ENCODE data around the gene YIPF1.
A peak's percentile ranks its signal among the peaks of the same experiment; 100 is the strongest.
"Not testable (repeated sequence)": the region's sequence is repeated elsewhere in the genome, so short reads cannot be mapped to it uniquely, and the experiment has no call there.

Gene YIPF1

DNA sequence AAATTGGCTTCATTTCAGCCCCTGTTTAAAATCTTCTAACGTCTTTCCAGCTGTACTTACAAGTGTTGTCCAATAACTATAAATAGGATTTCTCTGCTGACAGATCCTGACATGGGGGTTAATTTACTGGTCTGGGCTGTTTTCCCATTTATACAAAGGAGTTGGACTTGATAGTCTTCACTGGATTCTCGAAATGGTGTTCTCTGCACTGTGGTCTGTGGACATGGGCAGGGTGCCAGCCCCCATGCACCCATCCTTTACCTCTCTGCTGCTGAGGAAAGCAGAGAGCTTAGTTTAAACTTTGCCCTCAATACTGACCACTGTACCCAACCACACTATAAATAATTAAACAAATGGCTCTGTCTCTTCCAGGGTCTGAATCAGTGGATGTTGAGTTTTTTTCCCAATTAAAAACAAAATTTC is 9.6 kb upstream of the YIPF1 start:
- peak in 4 of 42 donors; percentile 18 to 47 (median 24) for DNase-seq
- intact Hi-C loops (cut with DNase I): no loop called here

DNA sequence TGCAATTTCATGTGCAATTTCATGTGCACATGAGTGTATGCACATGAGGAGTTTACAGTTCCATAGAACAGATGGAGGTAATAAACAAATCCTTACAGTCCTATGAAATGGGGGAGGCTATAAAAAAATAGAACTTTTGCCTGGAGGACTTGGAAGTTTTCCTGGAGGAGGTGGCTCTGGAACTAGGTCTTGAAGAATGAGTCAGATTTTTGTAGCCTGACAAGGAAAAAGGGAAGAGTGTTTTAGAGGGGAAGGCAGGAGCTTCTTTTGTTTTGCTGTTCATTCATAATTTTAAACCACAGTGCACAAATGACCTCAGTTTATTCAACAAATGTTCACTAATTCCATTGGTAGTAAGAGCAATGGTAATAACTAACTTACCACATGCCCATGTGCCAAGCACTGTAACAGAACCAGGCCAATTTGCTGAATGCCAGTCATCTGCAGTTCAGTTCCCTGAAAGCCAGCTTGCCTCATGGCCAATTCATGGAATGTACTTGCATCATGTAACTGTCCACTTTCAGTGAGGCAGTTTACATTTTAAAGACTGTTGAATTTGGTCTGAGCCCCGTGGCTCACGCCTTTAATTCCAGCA is 7.1 kb upstream of the YIPF1 start:
- intact Hi-C loops (cut with DNase I): no loop called here
- peak in 4 of 42 donors; percentile 11 to 40 (median 23) for DNase-seq

GRCh38 chr1:53895421-53895820 is 5.8 kb upstream of the YIPF1 start:
- DNase-seq: peak in 2 of 42 donors; percentile 31 to 49
- intact Hi-C loops (cut with DNase I): no loop called here

GRCh38 chr1:53894644-53895043 is 5.0 kb upstream of the YIPF1 start:
- DNase-seq: no peak
- intact Hi-C loops (cut with DNase I): loop anchor here (5.0 kb wide), 1 partner anchor 53 kb away; the partner anchor contains the start of genes IFT25 and LRRC42

GRCh38 chr1:53893999-53894636 is 4.5 kb upstream of the YIPF1 start, which contains the start of gene DIO1:
TSS of gene DIO1 (plus strand) at chr1:53894187. CDS start at chr1:53894211, 24 bp downstream.
- intact Hi-C loops (cut with DNase I): loop anchor here (5.0 kb wide), 1 partner anchor 53 kb away; the partner anchor contains the start of genes IFT25 and LRRC42

GRCh38 chr1:53892911-53893310 is 3.3 kb upstream of the YIPF1 start:
- intact Hi-C loops (cut with DNase I): loop anchor here (5.0 kb wide), 1 partner anchor 54 kb away; the partner anchor contains the start of genes IFT25 and LRRC42
- peak in 32 of 42 donors; percentile 17 to 74 (median 43) for DNase-seq

More at GRCh38 chr1:53893999-53894636, 4.5 kb upstream of the YIPF1 start, which contains the start of gene DIO1:
- DNase-seq: peak in 1 of 42 donors; percentile 32

DNA sequence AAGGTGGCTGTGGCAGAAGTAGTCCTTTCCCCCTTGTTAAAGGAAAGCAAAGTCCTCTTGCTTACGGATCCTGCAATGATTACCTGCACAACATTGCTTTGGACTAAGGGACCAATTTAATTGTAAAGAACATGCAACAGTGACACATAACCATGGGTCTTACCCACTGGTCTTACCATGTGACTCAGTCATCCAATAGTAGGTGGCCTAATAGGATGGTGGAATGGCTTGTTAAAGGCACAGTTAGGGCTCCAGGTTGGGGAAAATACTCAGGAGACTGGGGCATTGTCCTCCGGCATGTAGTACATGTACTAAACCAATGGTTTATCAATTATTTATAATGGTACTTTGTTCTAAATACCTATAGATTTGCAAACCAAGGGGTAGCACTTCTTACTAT is 2.1 kb upstream of the YIPF1 start:
- DNase-seq: no peak
- intact Hi-C loops (cut with DNase I): loop anchor here (5.0 kb wide), 1 partner anchor 56 kb away; the partner anchor contains the start of genes IFT25 and LRRC42

DNA sequence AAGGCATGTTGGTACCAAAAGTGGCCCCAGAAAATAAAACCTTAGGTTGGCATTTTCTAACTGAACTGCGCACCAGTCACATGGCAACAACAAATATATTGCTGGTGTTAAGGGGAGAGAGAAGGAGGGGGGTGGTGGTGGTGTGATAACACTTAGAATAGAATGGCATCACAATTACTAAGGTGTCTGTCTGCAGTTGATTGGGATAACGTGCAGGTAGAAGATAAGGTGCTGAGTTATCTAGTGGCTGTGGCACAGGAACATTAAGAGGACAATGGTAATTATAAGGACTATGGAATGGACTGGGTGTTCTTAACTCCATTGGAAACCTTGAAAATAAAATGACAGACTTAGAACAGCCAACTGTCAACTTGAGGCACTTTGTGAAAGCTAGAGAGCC is 1.4 kb upstream of the YIPF1 start:
- intact Hi-C loops (cut with DNase I): loop anchor here (5.0 kb wide), 1 partner anchor 56 kb away; the partner anchor contains the start of genes IFT25 and LRRC42
- no peak for DNase-seq

DNA sequence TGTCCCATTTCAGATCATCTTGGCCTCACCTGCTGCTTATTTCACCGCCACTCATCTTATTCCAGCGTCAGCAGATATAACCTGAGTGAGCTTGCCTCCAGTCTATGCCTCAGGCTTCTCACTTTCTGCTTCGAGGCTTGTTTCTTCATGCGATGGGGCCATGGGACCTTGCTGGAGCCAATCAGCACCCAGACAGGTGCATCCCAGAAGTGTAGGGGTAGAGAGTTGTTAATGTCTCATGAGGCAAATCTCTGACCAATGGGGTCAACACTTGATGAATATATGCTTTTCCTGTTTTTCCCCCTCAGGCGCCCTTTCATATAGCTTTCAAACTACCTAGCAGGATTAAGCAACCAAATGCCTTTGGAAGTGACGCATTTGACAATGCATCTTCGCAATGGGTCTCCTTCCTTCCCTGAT is 935 bp upstream of the YIPF1 start:
- intact Hi-C loops (cut with DNase I): loop anchor here (5.0 kb wide), 1 partner anchor 57 kb away; the partner anchor contains the start of genes IFT25 and LRRC42

DNA sequence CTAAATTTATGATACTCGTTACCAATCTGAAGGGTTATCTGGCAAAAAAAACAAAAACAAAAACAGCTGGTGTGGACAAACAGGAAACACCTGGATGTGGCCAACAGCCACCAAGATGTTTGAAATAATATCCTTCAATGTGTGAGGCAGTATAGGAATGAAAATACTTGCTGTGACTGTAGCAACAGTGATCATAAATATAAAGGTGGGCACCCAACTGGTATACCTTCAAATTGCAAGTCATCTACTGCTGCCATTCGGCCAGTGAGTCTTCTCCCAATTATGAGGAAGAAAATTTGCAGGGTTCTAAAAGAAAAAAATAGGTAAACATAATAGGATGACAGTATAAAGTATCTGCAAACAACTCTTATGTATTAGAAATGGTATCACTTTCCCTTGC is 916 bp downstream of the YIPF1 start:
- intact Hi-C loops (cut with DNase I): no loop called here
- DNase-seq: no peak

More for the DNA sequence above, 935 bp upstream of the YIPF1 start:
- peak in 3 of 42 donors; percentile 17 to 46 (median 44) for DNase-seq

GRCh38 chr1:53883600-53883999 is 6.0 kb downstream of the YIPF1 start:
- intact Hi-C loops (cut with DNase I): not testable (repeated sequence)

DNA sequence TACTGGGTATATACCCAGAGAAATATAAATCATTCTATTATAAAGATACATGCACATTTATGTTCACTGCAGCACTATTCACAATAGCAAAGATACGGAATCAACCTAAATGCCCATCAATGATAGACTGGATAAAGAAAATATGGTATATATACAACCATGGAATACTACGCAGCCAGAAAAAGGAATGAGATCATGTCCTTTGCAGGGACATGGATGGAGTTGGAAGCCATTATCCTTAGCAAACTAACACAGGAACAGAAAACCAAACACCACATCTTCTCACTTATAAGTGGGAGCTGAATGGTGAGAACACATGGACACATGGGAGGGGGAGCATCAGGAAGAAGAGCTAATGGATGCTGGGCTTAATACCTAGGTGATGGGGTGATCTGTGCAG is 7.7 kb downstream of the YIPF1 start:
- DNase-seq; intact Hi-C loops (cut with DNase I): not testable (repeated sequence)

More at GRCh38 chr1:53883600-53883999, 6.0 kb downstream of the YIPF1 start:
- not testable (repeated sequence) for DNase-seq

DNA sequence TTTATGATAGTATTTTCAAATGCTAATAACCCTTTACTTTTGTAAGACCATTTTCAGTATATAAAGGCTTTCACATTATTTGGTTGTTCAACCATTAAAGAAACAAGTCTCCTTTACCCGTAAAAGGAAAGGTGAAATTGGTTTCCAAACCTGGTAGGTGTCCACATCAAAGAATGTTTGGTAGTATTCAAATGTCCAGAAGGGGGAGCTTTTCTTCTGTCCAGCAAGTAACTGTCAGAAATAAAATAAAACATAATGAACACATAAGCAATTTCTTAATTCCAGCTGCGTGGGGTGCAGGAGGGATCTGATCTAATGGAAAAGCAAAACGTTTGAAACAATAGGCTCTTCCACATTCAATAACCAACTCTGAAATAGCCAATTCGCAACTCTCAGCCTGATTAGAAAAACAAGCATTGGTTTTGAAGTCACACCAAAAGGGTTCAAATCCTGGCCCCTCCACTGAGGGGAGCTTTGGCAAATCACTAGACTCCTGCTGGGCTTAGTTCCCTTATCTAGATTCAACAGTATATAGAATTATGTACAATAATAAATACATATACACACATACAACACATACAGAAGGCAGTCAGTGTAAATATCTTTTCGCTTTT is 11.0 kb downstream of the YIPF1 start:
- intact Hi-C loops (cut with DNase I): no loop called here
- no peak for DNase-seq

- DNase-seq; intact Hi-C loops (cut with DNase I): not testable (repeated sequence)
These were observed 14.4 kb downstream of the YIPF1 start for GRCh38 chr1:53875150-53875549.

GRCh38 chr1:53871773-53872484 is 17.7 kb downstream of the YIPF1 start:
- intact Hi-C loops (cut with DNase I): no loop called here
- DNase-seq: no peak

DNA sequence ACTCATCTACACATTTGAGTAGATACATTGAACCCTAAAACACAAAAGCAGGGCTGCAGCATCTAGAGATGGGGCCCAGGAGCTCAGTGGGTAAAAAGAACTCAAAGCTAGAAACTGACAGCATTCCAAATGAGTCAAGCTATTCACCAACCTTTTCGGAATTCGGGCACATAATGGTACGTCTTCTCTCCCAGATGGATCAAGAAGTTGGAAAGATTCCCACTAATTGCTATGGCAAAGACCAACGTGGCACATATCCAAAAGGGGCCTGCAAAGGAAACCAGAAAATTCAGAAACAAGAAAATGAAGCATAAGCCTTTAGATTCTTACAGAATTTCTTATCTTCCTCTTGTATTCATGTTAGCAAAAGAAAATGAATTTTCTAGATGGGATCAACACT is 18.4 kb downstream of the YIPF1 start:
- no peak for DNase-seq
- intact Hi-C loops (cut with DNase I): no loop called here

- DNase-seq: peak in 19 of 42 donors; percentile 13 to 51 (median 27)
- intact Hi-C loops (cut with DNase I): no loop called here
These were observed 20.0 kb downstream of the YIPF1 start for GRCh38 chr1:53869454-53870117.

- intact Hi-C loops (cut with DNase I): no loop called here
- no peak for DNase-seq
These were observed 21.0 kb downstream of the YIPF1 start for GRCh38 chr1:53868565-53868964.

Data from head of caudate nucleus (tissue), 42 donors.